Activated naive CD8-positive, alpha-beta T cell treated with anti-CD3 and anti-CD28 coated beads for 36 hours (primary cell): ENCODE results near the gene CMSS1. TPM values are rescaled to one million over a fixed set of nuclear protein-coding genes. Genes with fewer than 3 reads are reported as not detected.
A peak's percentile ranks its signal among the peaks of the same experiment; 100 is the strongest.

ENCODE experiments used
- DNase-seq: peaks from one replicate; pipeline ENCODE4 v3.0.0; 2021
- H3K27ac Mint-ChIP-seq: one replicate; pipeline ENCODE4 v1.8.0; 2022; ENCODE audit warnings: mild to moderate bottlenecking, moderate library complexity, mixed read lengths
- H3K27me3 Mint-ChIP-seq: one replicate; pipeline ENCODE4 v1.8.0; 2022; ENCODE audit warnings: mild to moderate bottlenecking, mixed read lengths
- H3K36me3 Mint-ChIP-seq: one replicate; pipeline ENCODE4 v1.8.0; 2021; ENCODE audit warnings: mild to moderate bottlenecking, mixed read lengths
- H3K4me1 Mint-ChIP-seq: one replicate; pipeline ENCODE4 v1.8.0; 2021; ENCODE audit warnings: mixed read lengths
- H3K4me3 Mint-ChIP-seq: one replicate; pipeline ENCODE4 v1.8.0; 2022; ENCODE audit warnings: mild to moderate bottlenecking, moderate library complexity, mixed read lengths
- H3K9me3 Mint-ChIP-seq: one replicate; pipeline ENCODE4 v1.8.0; 2022; ENCODE audit warnings: mixed read lengths
- total RNA-seq, 2 experiments: library from RNA; stranded (reverse); gene quantifications; one replicate each; pipeline ENCODE4 v1.2.3, GENCODE V29; 2021

Gene CMSS1
- total RNA-seq, 2 experiments from 2014 or later: 121 to 122 TPM

GRCh38 chr3:99933971-99934750 is 116.5 kb downstream of the CMSS1 start:
- no peak overlapping the region for H3K4me3 Mint-ChIP-seq
- no peak for DNase-seq
- no peaks in the 10 kb centered on the region for H3K27me3 Mint-ChIP-seq
- H3K27ac Mint-ChIP-seq: no peak overlapping the region
- peaks cover 22% of the 10 kb centered on the region for H3K36me3 Mint-ChIP-seq
- H3K4me1 Mint-ChIP-seq: peaks cover 24% of the 10 kb centered on the region
- H3K9me3 Mint-ChIP-seq: no peaks in the 10 kb centered on the region

GRCh38 chr3:99934975-99935797 is 117.5 kb downstream of the CMSS1 start:
- DNase-seq: no peak
- H3K36me3 Mint-ChIP-seq: peaks cover 22% of the 10 kb centered on the region
- no peak overlapping the region for H3K27ac Mint-ChIP-seq
- H3K27me3 Mint-ChIP-seq: no peaks in the 10 kb centered on the region
- no peak overlapping the region for H3K4me3 Mint-ChIP-seq
- H3K9me3 Mint-ChIP-seq: no peaks in the 10 kb centered on the region
- peaks cover 33% of the 10 kb centered on the region for H3K4me1 Mint-ChIP-seq

GRCh38 chr3:99938270-99938911 is 120.7 kb downstream of the CMSS1 start:
- peaks cover 42% of the 10 kb centered on the region for H3K4me1 Mint-ChIP-seq
- H3K27me3 Mint-ChIP-seq: no peaks in the 10 kb centered on the region
- no peak for DNase-seq
- peak overlapping the region; percentile 83 for H3K27ac Mint-ChIP-seq
- H3K9me3 Mint-ChIP-seq: no peaks in the 10 kb centered on the region
- peaks cover 23% of the 10 kb centered on the region for H3K36me3 Mint-ChIP-seq
- peak overlapping the region; percentile 22 for H3K4me3 Mint-ChIP-seq

- H3K4me3 Mint-ChIP-seq: no peak overlapping the region
- no peaks in the 10 kb centered on the region for H3K27me3 Mint-ChIP-seq
- no peak for DNase-seq
- peaks cover 44% of the 10 kb centered on the region for H3K4me1 Mint-ChIP-seq
- H3K9me3 Mint-ChIP-seq: no peaks in the 10 kb centered on the region
- H3K27ac Mint-ChIP-seq: peak overlapping the region; percentile 35
- H3K36me3 Mint-ChIP-seq: peaks cover 18% of the 10 kb centered on the region
These were observed 122.2 kb downstream of the CMSS1 start for GRCh38 chr3:99939876-99940275.

GRCh38 chr3:99940350-99940749 is 122.7 kb downstream of the CMSS1 start:
- no peak for DNase-seq
- H3K36me3 Mint-ChIP-seq: peaks cover 18% of the 10 kb centered on the region
- no peak overlapping the region for H3K27ac Mint-ChIP-seq
- no peak overlapping the region for H3K4me3 Mint-ChIP-seq
- H3K4me1 Mint-ChIP-seq: peaks cover 47% of the 10 kb centered on the region
- no peaks in the 10 kb centered on the region for H3K9me3 Mint-ChIP-seq
- no peaks in the 10 kb centered on the region for H3K27me3 Mint-ChIP-seq

DNA sequence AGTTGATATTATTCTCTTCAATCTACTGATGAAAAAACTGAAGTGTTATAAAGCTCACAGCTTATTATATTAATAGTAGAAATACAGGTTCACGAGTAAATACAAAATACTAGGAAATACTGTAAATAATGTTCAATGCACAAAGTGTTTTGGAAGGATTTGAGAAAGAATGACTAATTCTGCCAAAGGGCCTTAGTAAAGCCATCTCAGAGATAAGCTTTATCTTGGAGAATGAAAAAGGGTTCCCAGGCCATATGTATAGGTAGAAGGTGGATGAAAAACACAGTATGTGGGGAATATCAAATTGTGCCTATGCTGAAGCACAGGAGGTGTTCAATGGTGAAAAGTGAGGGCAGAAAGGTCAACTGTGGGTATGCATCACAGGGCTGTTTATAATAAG is 123.5 kb downstream of the CMSS1 start:
- H3K27ac Mint-ChIP-seq: no peak overlapping the region
- peaks cover 16% of the 10 kb centered on the region for H3K36me3 Mint-ChIP-seq

GRCh38 chr3:99943931-99944761 is 126.5 kb downstream of the CMSS1 start:
- DNase-seq: no peak
- no peak overlapping the region for H3K4me3 Mint-ChIP-seq
- peaks cover 23% of the 10 kb centered on the region for H3K4me1 Mint-ChIP-seq
- H3K9me3 Mint-ChIP-seq: no peaks in the 10 kb centered on the region
- H3K27ac Mint-ChIP-seq: no peak overlapping the region
- peaks cover 15% of the 10 kb centered on the region for H3K36me3 Mint-ChIP-seq
- H3K27me3 Mint-ChIP-seq: no peaks in the 10 kb centered on the region

More for the DNA sequence above, 123.5 kb downstream of the CMSS1 start:
- H3K27me3 Mint-ChIP-seq: no peaks in the 10 kb centered on the region
- DNase-seq: no peak
- H3K4me1 Mint-ChIP-seq: peaks cover 43% of the 10 kb centered on the region
- no peak overlapping the region for H3K4me3 Mint-ChIP-seq
- no peaks in the 10 kb centered on the region for H3K9me3 Mint-ChIP-seq

DNA sequence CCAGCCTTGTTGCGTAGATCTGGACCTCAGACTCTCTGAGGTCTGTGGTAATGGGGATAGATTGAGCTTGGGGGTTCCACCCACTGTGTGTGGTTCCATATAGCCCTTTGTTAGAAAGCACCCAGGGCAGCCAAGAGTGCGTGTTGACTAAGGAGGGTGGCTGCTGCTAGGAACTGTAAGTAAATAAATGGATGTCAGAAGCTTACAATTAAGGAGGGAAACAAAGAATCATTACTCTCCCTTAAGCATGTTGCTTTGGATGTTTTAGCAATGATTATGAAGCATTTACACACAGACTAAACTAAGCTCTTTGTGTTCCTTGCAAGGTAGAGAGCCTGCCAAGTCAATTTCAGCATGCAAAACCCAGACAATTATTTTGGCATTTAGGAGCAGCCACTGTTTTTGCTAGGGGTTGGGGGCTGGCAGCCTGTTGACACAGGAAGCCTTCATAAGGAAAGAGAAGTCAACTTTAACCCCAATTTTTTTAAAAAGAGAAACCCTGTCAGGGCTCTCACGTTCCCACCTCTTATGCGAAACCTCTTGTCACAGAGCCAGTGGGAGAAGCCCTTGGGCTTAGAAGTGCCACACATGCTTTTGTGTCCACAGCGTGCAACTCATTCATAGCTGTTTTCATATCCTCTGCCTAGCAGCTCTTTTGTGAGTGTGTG is 127.8 kb downstream of the CMSS1 start:
- DNase-seq: no peak
- Mint-ChIP-seq H3K27me3 (no peaks in the 10 kb centered on the region), H3K9me3 (no peaks in the 10 kb centered on the region), H3K4me1 (peaks cover 11% of the 10 kb centered on the region), H3K4me3 (no peak overlapping the region), H3K27ac (no peak overlapping the region), H3K36me3 (peaks cover 14% of the 10 kb centered on the region)

DNA sequence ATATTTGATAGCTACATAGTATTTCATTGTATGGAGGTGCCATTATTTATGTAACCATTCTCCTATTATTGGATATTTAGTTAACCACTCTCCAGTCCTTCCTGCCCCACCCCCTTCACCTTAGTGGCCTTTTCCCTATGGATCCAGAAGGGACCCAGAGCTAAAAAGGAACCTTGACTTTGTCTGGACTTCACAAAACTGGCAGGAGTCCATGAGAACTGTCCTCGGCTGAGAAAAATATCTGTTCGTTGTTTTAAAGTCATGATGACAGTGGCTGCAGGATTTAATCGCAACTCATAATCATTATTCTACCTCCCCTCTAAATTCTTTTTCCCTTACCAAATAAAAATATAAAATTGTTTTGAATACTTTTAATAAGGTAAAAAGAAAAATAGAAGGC is 129.7 kb downstream of the CMSS1 start:
- no peak overlapping the region for H3K4me3 Mint-ChIP-seq
- peaks cover 5% of the 10 kb centered on the region for H3K4me1 Mint-ChIP-seq
- DNase-seq: no peak
- no peaks in the 10 kb centered on the region for H3K27me3 Mint-ChIP-seq
- peaks cover 9% of the 10 kb centered on the region for H3K36me3 Mint-ChIP-seq
- H3K9me3 Mint-ChIP-seq: no peaks in the 10 kb centered on the region
- no peak overlapping the region for H3K27ac Mint-ChIP-seq

- H3K4me3 Mint-ChIP-seq: no peak overlapping the region
- H3K4me1 Mint-ChIP-seq: peaks cover 6% of the 10 kb centered on the region
- DNase-seq: no peak
- H3K9me3 Mint-ChIP-seq: no peaks in the 10 kb centered on the region
- no peaks in the 10 kb centered on the region for H3K27me3 Mint-ChIP-seq
- H3K27ac Mint-ChIP-seq: no peak overlapping the region
- H3K36me3 Mint-ChIP-seq: peaks cover 6% of the 10 kb centered on the region
These were observed 130.9 kb downstream of the CMSS1 start for GRCh38 chr3:99948467-99949089.

DNA sequence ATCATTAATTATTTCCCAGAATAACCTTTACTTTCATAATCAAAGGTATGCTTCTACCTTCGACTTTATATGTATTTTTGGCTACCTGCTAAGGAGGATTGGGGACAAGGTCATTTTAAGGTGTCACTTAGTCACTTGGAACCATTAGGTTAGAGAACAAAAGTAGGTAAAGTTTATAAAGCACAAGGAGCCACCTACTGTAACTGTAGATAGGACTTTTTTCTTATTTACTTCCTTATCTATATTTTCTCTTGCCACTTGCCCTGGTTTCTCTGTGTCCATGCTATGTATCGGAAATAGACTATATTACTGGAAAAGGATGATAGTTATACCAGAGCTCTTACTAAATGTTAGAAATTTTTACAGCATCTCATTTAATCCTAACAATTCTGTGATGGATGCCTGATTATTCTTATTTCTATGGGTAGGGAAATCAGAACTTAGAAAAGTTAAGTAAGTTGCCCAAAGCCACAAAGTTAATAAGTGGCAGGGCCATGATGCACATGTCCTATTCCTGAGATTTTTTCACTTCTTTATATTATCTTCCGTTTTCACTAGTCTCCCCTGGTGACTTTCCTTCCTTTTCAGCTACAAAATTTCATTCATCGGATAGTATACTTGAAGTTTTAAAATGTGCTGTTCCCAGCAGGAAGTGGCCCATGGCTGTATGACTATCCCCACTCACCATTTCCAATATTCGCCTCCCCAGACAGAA is 132.5 kb downstream of the CMSS1 start:
- Mint-ChIP-seq H3K27ac (no peak overlapping the region), H3K4me1 (peaks cover 6% of the 10 kb centered on the region), H3K4me3 (no peak overlapping the region), H3K9me3 (no peaks in the 10 kb centered on the region), H3K36me3 (peaks cover 3% of the 10 kb centered on the region), H3K27me3 (no peaks in the 10 kb centered on the region)
- DNase-seq: no peak

DNA sequence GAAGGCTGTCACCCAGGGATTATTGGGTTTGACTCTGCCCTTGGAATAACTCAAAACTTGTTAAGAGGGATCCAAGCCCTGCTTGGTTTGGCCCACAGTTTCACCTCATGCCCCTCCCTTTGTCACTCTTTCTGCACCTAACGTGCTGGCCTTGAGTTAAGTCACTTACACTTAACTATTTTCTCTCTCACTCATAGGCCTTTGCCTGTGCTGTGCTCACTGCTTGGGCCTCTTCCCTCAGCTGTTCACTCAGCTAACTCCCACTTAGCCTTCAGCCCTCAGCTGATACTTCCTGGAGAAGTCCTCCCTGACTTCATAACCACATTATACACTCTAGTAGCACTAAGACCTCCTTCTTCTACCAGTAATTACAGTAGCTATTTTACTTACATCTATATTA is 133.3 kb downstream of the CMSS1 start:
- no peak for DNase-seq
- Mint-ChIP-seq H3K27me3 (no peaks in the 10 kb centered on the region), H3K9me3 (no peaks in the 10 kb centered on the region), H3K27ac (no peak overlapping the region), H3K4me1 (peaks cover 4% of the 10 kb centered on the region), H3K4me3 (no peak overlapping the region), H3K36me3 (peaks cover 5% of the 10 kb centered on the region)

- Mint-ChIP-seq H3K9me3 (no peaks in the 10 kb centered on the region), H3K4me1 (peaks cover 4% of the 10 kb centered on the region), H3K4me3 (no peak overlapping the region), H3K27me3 (no peaks in the 10 kb centered on the region), H3K27ac (no peak overlapping the region), H3K36me3 (peaks cover 5% of the 10 kb centered on the region)
- no peak for DNase-seq
These were observed 134.0 kb downstream of the CMSS1 start for GRCh38 chr3:99951701-99952100.
